HG03439 (cell line): Measurements from ENCODE around the gene RNF208.

Experiments
- ATAC-seq: cut with Tn5 transposase; IDR thresholded peaks from one replicate; pipeline ENCODE4 v1.9.1; 2021; ENCODE audit warnings: mild to moderate bottlenecking, moderate library complexity; ENCODE audit not compliant: unreplicated experiment

The RNF208 gene

GRCh38 chr9:137228506-137228967 lies 6.5 kb upstream of the RNF208 start:
- no peak for ATAC-seq

GRCh38 chr9:137227853-137228505 lies 5.9 kb upstream of the RNF208 start:
- no peak for ATAC-seq

GRCh38 chr9:137227054-137227852 lies 5.2 kb upstream of the RNF208 start, which contains the start of gene RNF224:
RNF224 (plus strand) TSS chr9:137227502; CDS start chr9:137228336, 834 bp downstream.
- ATAC-seq = no peak

GRCh38 chr9:137226338-137227053 lies 4.5 kb upstream of the RNF208 start:
- ATAC-seq = no peak

- ATAC-seq = no peak
Measured at GRCh38 chr9:137225699-137226331, 3.8 kb upstream of the RNF208 start.

- no peak for ATAC-seq
Measured at GRCh38 chr9:137224830-137225694, 3.0 kb upstream of the RNF208 start, which contains the start of gene CYSRT1. CYSRT1 (plus strand) TSS chr9:137225174; CDS start chr9:137225622, 448 bp downstream.

- peak; percentile 76 for ATAC-seq
Measured at GRCh38 chr9:137223078-137223970, 1.3 kb upstream of the RNF208 start.

GRCh38 chr9:137221506-137222111 lies 431 bp downstream of the RNF208 start:
- ATAC-seq = no peak

- no peak for ATAC-seq
Measured at GRCh38 chr9:137221095-137221505, 940 bp downstream of the RNF208 start.

GRCh38 chr9:137220317-137221094 lies 1.5 kb downstream of the RNF208 start:
- no peak for ATAC-seq

GRCh38 chr9:137219757-137220316 lies 2.2 kb downstream of the RNF208 start:
- ATAC-seq = no peak

GRCh38 chr9:137218754-137219271 lies 3.2 kb downstream of the RNF208 start:
- ATAC-seq = no peak

GRCh38 chr9:137218212-137218753 lies 3.8 kb downstream of the RNF208 start:
- no peak for ATAC-seq

- no peak for ATAC-seq
Measured at GRCh38 chr9:137217276-137218211, 4.5 kb downstream of the RNF208 start.

- ATAC-seq = no peak
Measured at GRCh38 chr9:137216188-137216965, 5.7 kb downstream of the RNF208 start.
